NT2/D1 (cell line): Measurements from ENCODE around the gene ETS1.

Experiments
- DNase-seq: peaks from one replicate; pipeline ENCODE4 v3.0.0-alpha.2; 2011; ENCODE audit warnings: low read depth, low spot score
- H3K27me3 ChIP-seq: 2 replicates; pipeline ENCODE4 v1.6.0; 2011; ENCODE audit warnings: mild to moderate bottlenecking; ENCODE audit not compliant: insufficient read length, insufficient read depth
- H3K36me3 ChIP-seq: 2 replicates; pipeline ENCODE4 v1.6.1; 2011; ENCODE audit warnings: mild to moderate bottlenecking, low read length, mixed read lengths; ENCODE audit not compliant: insufficient read depth, insufficient read length
- H3K4me1 ChIP-seq: 2 replicates; pipeline ENCODE4 v1.5.1; 2011; ENCODE audit not compliant: insufficient read depth, insufficient read length
- H3K4me3 ChIP-seq: 2 replicates; pipeline ENCODE4 v1.5.1; 2011; ENCODE audit warnings: low read depth; ENCODE audit not compliant: insufficient read length
- H3K9ac ChIP-seq: 2 replicates; pipeline ENCODE4 v1.6.0; 2011; ENCODE audit warnings: low read depth; ENCODE audit not compliant: insufficient read length
- H3K9me3 ChIP-seq: 2 replicates; pipeline ENCODE4 v1.5.1; 2011; ENCODE audit warnings: mild to moderate bottlenecking, low read length; ENCODE audit not compliant: insufficient read depth
- SUZ12 ChIP-seq: IDR thresholded peaks from 2 replicates; pipeline ENCODE4 v1.6.1; 2011; ENCODE audit not compliant: insufficient read length, insufficient read depth; ENCODE audit errors: extremely low read depth
- YY1 ChIP-seq: IDR thresholded peaks from 2 replicates; pipeline ENCODE4 v1.6.1; 2011; ENCODE audit not compliant: insufficient read length, insufficient read depth
- ZNF274 ChIP-seq: IDR thresholded peaks from 2 replicates; pipeline ENCODE4 v1.6.1; 2011; ENCODE audit warnings: mild to moderate bottlenecking, low read depth, low read length

The ETS1 gene

GRCh38 chr11:128547946-128548648, 39.3 kb downstream of the ETS1 start:
- no peaks in the 10 kb centered on the region for H3K36me3 ChIP-seq
- peaks cover 11% of the 10 kb centered on the region for H3K4me1 ChIP-seq
- no peaks in the 10 kb centered on the region for H3K9me3 ChIP-seq
- no peak for TF ChIP-seq ZNF274
- TF ChIP-seq YY1, result no peak
- TF ChIP-seq SUZ12, result no peak
- peaks cover 92% of the 10 kb centered on the region for H3K27me3 ChIP-seq
- no peak overlapping the region for H3K9ac ChIP-seq
- peak overlapping the region; percentile 18 for H3K4me3 ChIP-seq
- DNase-seq, result no peak

GRCh38 chr11:128546916-128547315, 40.4 kb downstream of the ETS1 start:
- no peak for DNase-seq
- H3K36me3 ChIP-seq, result no peaks in the 10 kb centered on the region
- no peak overlapping the region for H3K9ac ChIP-seq
- H3K27me3 ChIP-seq, result peaks cover 89% of the 10 kb centered on the region
- TF ChIP-seq YY1, result no peak
- TF ChIP-seq ZNF274, result no peak
- no peak for TF ChIP-seq SUZ12
- H3K4me1 ChIP-seq, result peaks cover 11% of the 10 kb centered on the region
- no peaks in the 10 kb centered on the region for H3K9me3 ChIP-seq
- no peak overlapping the region for H3K4me3 ChIP-seq

- DNase-seq, result no peak
- Histone ChIP-seq H3K4me3 (no peak overlapping the region), H3K9me3 (no peaks in the 10 kb centered on the region), H3K9ac (no peak overlapping the region), H3K36me3 (no peaks in the 10 kb centered on the region), H3K27me3 (peaks cover 84% of the 10 kb centered on the region), H3K4me1 (peaks cover 4% of the 10 kb centered on the region)
- TF ChIP-seq YY1, result no peak
- no peak for TF ChIP-seq ZNF274
- TF ChIP-seq SUZ12, result no peak
Measured at GRCh38 chr11:128544471-128545051, 42.8 kb downstream of the ETS1 start.

- Histone ChIP-seq H3K27me3 (peaks cover 85% of the 10 kb centered on the region), H3K36me3 (no peaks in the 10 kb centered on the region), H3K4me1 (no peaks in the 10 kb centered on the region), H3K9me3 (no peaks in the 10 kb centered on the region), H3K9ac (no peak overlapping the region), H3K4me3 (no peak overlapping the region)
- no peak for TF ChIP-seq SUZ12
- TF ChIP-seq ZNF274, result no peak
- no peak for TF ChIP-seq YY1
- no peak for DNase-seq
Measured at GRCh38 chr11:128540469-128540868, 46.9 kb downstream of the ETS1 start.

- H3K36me3 ChIP-seq, result no peaks in the 10 kb centered on the region
- TF ChIP-seq YY1 (no peak), ZNF274 (no peak), SUZ12 (no peak)
- no peak for DNase-seq
- H3K9me3 ChIP-seq, result no peaks in the 10 kb centered on the region
- peaks cover 92% of the 10 kb centered on the region for H3K27me3 ChIP-seq
- H3K4me1 ChIP-seq, result no peaks in the 10 kb centered on the region
- no peak overlapping the region for H3K4me3 ChIP-seq
- no peak overlapping the region for H3K9ac ChIP-seq
Measured at GRCh38 chr11:128536506-128536905, 50.9 kb downstream of the ETS1 start.

GRCh38 chr11:128535468-128536457, 51.6 kb downstream of the ETS1 start:
- Histone ChIP-seq H3K36me3 (no peaks in the 10 kb centered on the region), H3K9ac (no peak overlapping the region), H3K4me3 (no peak overlapping the region), H3K9me3 (no peaks in the 10 kb centered on the region), H3K4me1 (no peaks in the 10 kb centered on the region), H3K27me3 (peaks cover 92% of the 10 kb centered on the region)
- no peak for DNase-seq
- no peak for TF ChIP-seq ZNF274
- no peak for TF ChIP-seq YY1
- no peak for TF ChIP-seq SUZ12

GRCh38 chr11:128533472-128533871, 53.9 kb downstream of the ETS1 start:
- Histone ChIP-seq H3K9ac (no peak overlapping the region), H3K27me3 (peaks cover 98% of the 10 kb centered on the region), H3K4me3 (no peak overlapping the region), H3K36me3 (no peaks in the 10 kb centered on the region), H3K4me1 (no peaks in the 10 kb centered on the region), H3K9me3 (no peaks in the 10 kb centered on the region)
- DNase-seq, result no peak
- TF ChIP-seq YY1 (no peak), ZNF274 (no peak), SUZ12 (no peak)
